ENCODE data around the gene MEGF8.

- TF ChIP-seq EZH2phosphoT487 (conservative IDR thresholded peaks at IDR 0.05; ENCODE audit: low read length) = no peak
- TF ChIP-seq CTCF (IDR thresholded peaks at IDR 0.05; ENCODE audit: insufficient read depth, low read length, poor library complexity, severe bottlenecking) = no peak
These were observed 2.7 kb downstream of the MEGF8 start for GRCh38 chr19:42328106-42328505.
